8988T (cell line): ENCODE data around the gene DYNLL1.
"Not testable (repeated sequence)": the region's sequence is repeated elsewhere in the genome, so short reads cannot be mapped to it uniquely, and the experiment has no call there.

Experiments
- DNase-seq: peaks from one replicate; pipeline ENCODE4 v3.0.0; 2011

DYNLL1 gene

GRCh38 chr12:120519324-120519723 is 23.4 kb downstream of the DYNLL1 start:
- DNase-seq, result not testable (repeated sequence)

DNA sequence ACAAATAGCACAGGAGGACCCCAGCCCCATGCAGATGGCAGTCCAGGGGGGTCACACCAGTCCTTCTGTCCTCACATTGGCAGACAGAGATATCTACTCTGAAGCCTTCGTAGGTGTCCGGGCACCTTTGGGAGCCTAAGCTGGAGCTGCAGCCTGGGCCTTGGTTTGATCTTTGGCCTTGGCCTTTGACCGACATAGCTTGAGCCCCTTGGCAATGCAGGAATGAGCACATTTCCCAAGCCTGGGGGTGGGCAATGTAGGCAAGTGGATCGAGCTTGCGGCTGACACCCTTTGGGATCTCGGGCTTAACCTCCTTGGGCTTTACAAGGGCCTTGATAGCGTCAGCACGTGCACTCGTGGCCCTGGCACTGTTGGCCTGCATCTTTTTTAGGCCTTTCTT is 26.7 kb downstream of the DYNLL1 start:
- no peak for DNase-seq

GRCh38 chr12:120528861-120529525 is 33.1 kb downstream of the DYNLL1 start, which contains the start of gene COQ5:
Gene COQ5 (minus strand): TSS chr12:120529158. CDS start chr12:120529141, 17 bp downstream.
- peak; percentile 46 for DNase-seq

DNA sequence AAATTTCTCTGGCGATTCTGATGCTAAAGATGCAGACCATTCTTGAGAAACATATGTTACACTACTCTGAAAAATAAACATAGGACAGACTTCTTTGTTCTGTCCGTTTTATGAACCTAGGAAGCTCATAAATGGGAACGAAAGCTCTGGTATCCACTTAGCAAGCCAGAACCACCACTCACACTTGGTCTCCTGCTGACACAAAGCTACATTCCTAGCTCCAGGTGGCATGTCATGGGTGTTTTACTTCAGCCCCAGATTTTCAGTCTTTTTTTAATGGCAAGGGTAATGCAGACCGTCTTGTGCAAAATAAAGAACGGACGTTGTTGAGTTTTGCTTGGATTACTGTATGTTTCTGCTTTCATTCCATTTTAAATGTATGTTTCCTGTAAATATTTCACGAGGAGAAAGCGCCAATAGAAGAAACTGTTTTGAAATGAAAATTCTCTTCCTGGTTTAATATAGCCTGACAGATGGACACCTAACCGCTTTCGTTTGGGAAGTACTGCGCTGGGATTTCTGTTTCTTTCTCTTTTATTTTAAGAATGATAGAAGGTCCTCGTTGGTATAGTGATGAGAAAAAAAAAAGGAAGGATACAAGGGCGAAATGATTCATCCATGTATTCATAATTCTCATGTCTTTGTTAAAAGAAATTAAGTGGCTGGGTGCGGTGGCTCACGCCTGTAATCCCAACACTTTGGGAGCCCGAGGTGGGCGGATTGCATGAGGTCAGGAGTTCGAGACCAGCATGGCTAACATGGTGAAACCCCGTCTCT is 33.9 kb downstream of the DYNLL1 start:
- DNase-seq, result peak; percentile 55

GRCh38 chr12:120530418-120530761 is 34.5 kb downstream of the DYNLL1 start:
- not testable (repeated sequence) for DNase-seq

DNA sequence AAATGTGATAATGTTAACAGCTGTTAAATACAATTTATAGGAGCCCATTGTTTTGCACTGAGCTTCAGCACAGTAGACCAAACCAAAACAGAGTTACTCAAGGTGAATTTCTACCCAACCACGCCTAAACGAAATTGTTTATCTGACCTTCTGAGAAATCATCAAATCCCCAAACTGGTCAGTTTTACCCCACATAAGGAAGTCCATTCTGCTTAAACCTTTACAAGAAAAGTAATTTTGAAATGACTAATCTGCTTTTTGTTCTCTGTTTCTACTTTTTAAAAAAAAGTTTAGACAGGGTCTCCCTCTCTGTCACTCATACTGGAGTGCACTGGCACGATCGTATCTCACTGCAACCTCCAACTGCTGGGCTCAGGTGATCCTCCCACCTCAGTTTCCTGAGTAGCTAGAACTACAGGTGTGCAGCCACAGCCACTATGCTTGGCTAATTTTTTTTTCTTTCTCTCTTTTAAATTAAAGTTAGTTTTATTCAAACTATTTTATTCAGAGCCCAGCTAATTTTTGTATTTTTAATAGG is 36.9 kb downstream of the DYNLL1 start:
- no peak for DNase-seq

- DNase-seq, result peak; percentile 83
Measured at GRCh38 chr12:120534203-120534702, 38.3 kb downstream of the DYNLL1 start, which contains the start of gene RNF10. Gene RNF10 (plus strand): TSS chr12:120534356. CDS start chr12:120534812, 456 bp downstream.

- DNase-seq, result peak; percentile 47
Measured at GRCh38 chr12:120534703-120535655, 39.1 kb downstream of the DYNLL1 start.

GRCh38 chr12:120536064-120536791 is 40.3 kb downstream of the DYNLL1 start:
- DNase-seq, result no peak

GRCh38 chr12:120537856-120538220 is 41.9 kb downstream of the DYNLL1 start:
- no peak for DNase-seq

DNA sequence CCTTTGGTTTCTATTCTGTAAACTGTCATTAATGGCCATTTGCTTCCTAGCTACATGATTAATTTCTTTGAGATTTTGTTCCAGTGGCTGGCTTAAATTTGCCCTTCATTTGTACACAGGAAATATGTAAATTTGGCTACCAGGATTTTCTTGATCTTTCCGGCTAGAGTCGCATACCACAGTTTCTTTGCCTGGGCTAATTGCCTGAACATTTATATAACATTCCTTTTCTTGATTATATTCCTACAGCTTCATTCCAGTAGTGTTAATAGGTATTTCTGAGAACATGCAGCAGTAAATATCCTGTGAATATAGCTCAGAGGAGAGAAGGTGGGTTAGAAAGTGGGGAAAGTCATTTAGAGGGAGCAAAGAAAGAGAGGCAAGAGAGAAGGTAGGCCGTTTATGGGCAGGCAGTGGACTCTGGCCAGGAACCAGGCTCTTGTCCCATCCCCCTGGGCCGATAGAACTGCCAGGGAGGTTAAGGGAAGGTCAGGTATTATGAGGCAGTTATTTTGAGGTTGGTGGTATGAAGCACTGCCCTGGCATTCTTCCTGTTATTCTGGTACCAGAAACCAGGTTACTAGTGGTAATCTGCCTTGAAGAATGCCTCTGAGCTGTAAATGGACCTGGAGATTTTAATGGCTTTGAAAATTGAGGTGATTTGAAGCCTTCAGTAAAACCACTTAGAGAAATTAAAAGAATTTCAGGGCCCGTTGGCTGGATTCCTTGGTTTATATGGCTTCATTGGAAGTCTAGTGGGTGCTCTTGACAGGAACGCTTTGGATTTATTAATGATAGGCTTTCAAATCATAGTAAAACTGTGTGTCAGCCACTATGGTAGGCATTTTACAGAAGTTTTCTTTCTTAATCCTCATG is 42.6 kb downstream of the DYNLL1 start:
- no peak for DNase-seq

GRCh38 chr12:120539303-120539702 is 43.4 kb downstream of the DYNLL1 start:
- no peak for DNase-seq

GRCh38 chr12:120540445-120540844 is 44.5 kb downstream of the DYNLL1 start:
- DNase-seq, result no peak

DNA sequence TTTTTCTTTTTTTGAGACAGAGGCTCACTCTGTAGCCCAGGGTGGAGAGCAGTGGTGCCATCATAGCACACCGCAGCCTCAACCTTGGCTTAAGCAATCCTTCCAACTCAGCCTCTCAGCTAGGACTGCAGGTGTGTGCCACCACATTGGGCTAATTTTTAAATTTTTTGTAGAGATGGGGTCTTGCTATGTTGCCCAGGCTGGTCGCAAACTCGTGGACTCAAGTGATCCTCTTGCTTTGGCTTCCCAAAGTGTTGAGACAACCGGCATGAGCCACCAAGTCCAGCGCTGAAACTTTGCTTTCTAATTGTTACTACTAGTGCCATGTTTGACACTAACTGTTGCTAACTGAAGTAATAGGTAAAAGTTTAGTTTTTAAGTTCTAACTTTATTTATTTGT is 46.3 kb downstream of the DYNLL1 start:
- DNase-seq, result no peak

GRCh38 chr12:120544691-120545090 is 48.8 kb downstream of the DYNLL1 start:
- no peak for DNase-seq

GRCh38 chr12:120546050-120546386 is 50.1 kb downstream of the DYNLL1 start:
- DNase-seq, result no peak
